BLaER1 (cell line): ENCODE data around the gene ATP2B3.

ENCODE experiments used
- H3K27ac ChIP-seq: shearing (Covaris generic); formaldehyde crosslinking; 2 replicates; pipeline ENCODE4 v1.8.1; 2022
- H3K27me3 ChIP-seq: shearing (Covaris generic); formaldehyde crosslinking; 2 replicates; pipeline ENCODE4 v1.8.1; 2022
- H3K36me3 ChIP-seq: shearing (Covaris generic); formaldehyde crosslinking; 2 replicates; pipeline ENCODE4 v1.8.1; 2022
- H3K4me1 ChIP-seq: shearing (Covaris generic); formaldehyde crosslinking; 2 replicates; pipeline ENCODE4 v1.8.1; 2022
- H3K4me2 ChIP-seq: shearing (Covaris generic); formaldehyde crosslinking; 2 replicates; pipeline ENCODE4 v1.8.1; 2022
- H3K4me3 ChIP-seq: shearing (Covaris generic); formaldehyde crosslinking; 2 replicates; pipeline ENCODE4 v1.8.1; 2022
- H3K9ac ChIP-seq: shearing (Covaris generic); formaldehyde crosslinking; 2 replicates; pipeline ENCODE4 v1.8.1; 2022
- H3K9me3 ChIP-seq: shearing (Covaris generic); formaldehyde crosslinking; 2 replicates; pipeline ENCODE4 v1.8.1; 2022
- H4K20me1 ChIP-seq: shearing (Covaris generic); formaldehyde crosslinking; 2 replicates; pipeline ENCODE4 v1.8.1; 2022
- Cebpa-rat ChIP-seq: shearing (Covaris generic); IDR thresholded peaks from 2 replicates; pipeline ENCODE4 v1.8.1; 2022

ATP2B3 gene

GRCh38 chrX:153593811-153594500, 76.5 kb downstream of the ATP2B3 start:
- peaks cover 69% of the 10 kb centered on the region for H3K27me3 ChIP-seq
- peaks cover 68% of the 10 kb centered on the region for H3K36me3 ChIP-seq
- H3K9me3 ChIP-seq = peaks cover 8% of the 10 kb centered on the region; the same call in 1 of the 2 replicates
- peaks cover 35% of the 10 kb centered on the region for H3K4me1 ChIP-seq
- no peak overlapping the region for H3K4me2 ChIP-seq
- H3K9ac ChIP-seq = no peak overlapping the region
- H3K27ac ChIP-seq = no peak overlapping the region
- no peak overlapping the region for H3K4me3 ChIP-seq
- peaks cover 94% of the 10 kb centered on the region for H4K20me1 ChIP-seq
- TF ChIP-seq Cebpa-rat = no peak

- Histone ChIP-seq H3K27me3 (peaks cover 64% of the 10 kb centered on the region), H3K4me2 (peak overlapping the region; percentile 73; the same call in 1 of the 2 replicates), H3K36me3 (peaks cover 55% of the 10 kb centered on the region), H3K9ac (no peak overlapping the region), H3K4me1 (peaks cover 42% of the 10 kb centered on the region), H4K20me1 (peaks cover 82% of the 10 kb centered on the region), H3K9me3 (peaks cover 8% of the 10 kb centered on the region; the same call in 1 of the 2 replicates), H3K27ac (no peak overlapping the region), H3K4me3 (no peak overlapping the region)
- TF ChIP-seq Cebpa-rat = no peak
Observed at GRCh38 chrX:153595387-153595786, 77.9 kb downstream of the ATP2B3 start.

- Histone ChIP-seq H3K36me3 (peaks cover 48% of the 10 kb centered on the region), H3K4me1 (peaks cover 49% of the 10 kb centered on the region), H4K20me1 (peaks cover 82% of the 10 kb centered on the region), H3K4me2 (peak overlapping the region; percentile 73), H3K9me3 (peaks cover 8% of the 10 kb centered on the region; the same call in 1 of the 2 replicates), H3K27ac (no peak overlapping the region), H3K9ac (no peak overlapping the region), H3K4me3 (no peak overlapping the region), H3K27me3 (peaks cover 62% of the 10 kb centered on the region)
- TF ChIP-seq Cebpa-rat = no peak
Observed at GRCh38 chrX:153595859-153596857, 78.7 kb downstream of the ATP2B3 start.

- H3K4me1 ChIP-seq = peaks cover 49% of the 10 kb centered on the region
- peaks cover 38% of the 10 kb centered on the region for H3K36me3 ChIP-seq
- peak overlapping the region; percentile 73 for H3K4me2 ChIP-seq
- H4K20me1 ChIP-seq = peaks cover 74% of the 10 kb centered on the region
- no peak for TF ChIP-seq Cebpa-rat
- no peak overlapping the region for H3K9ac ChIP-seq
- peaks cover 8% of the 10 kb centered on the region; the same call in 1 of the 2 replicates for H3K9me3 ChIP-seq
- H3K27me3 ChIP-seq = peaks cover 60% of the 10 kb centered on the region
- H3K4me3 ChIP-seq = no peak overlapping the region
- H3K27ac ChIP-seq = no peak overlapping the region
Observed at GRCh38 chrX:153596981-153597750, 79.7 kb downstream of the ATP2B3 start.

- peaks cover 8% of the 10 kb centered on the region; the same call in 1 of the 2 replicates for H3K9me3 ChIP-seq
- peak within 1 kb of the TSS; percentile 78 for H3K4me3 ChIP-seq
- H3K9ac ChIP-seq = peak within 1 kb of the TSS; percentile 80
- TF ChIP-seq Cebpa-rat = no peak
- peaks cover 61% of the 10 kb centered on the region for H3K27me3 ChIP-seq
- H3K36me3 ChIP-seq = peaks cover 23% of the 10 kb centered on the region
- peaks cover 49% of the 10 kb centered on the region for H3K4me1 ChIP-seq
- H4K20me1 ChIP-seq = peaks cover 59% of the 10 kb centered on the region
- peak within 1 kb of the TSS; percentile 81 for H3K4me2 ChIP-seq
- H3K27ac ChIP-seq = peak within 1 kb of the TSS; percentile 76
Observed at GRCh38 chrX:153598541-153599191, 81.2 kb downstream of the ATP2B3 start, which contains the start of gene CCNQ. CCNQ (minus strand) TSS chrX:153599139; CDS start chrX:153599073, 66 bp downstream.

DNA sequence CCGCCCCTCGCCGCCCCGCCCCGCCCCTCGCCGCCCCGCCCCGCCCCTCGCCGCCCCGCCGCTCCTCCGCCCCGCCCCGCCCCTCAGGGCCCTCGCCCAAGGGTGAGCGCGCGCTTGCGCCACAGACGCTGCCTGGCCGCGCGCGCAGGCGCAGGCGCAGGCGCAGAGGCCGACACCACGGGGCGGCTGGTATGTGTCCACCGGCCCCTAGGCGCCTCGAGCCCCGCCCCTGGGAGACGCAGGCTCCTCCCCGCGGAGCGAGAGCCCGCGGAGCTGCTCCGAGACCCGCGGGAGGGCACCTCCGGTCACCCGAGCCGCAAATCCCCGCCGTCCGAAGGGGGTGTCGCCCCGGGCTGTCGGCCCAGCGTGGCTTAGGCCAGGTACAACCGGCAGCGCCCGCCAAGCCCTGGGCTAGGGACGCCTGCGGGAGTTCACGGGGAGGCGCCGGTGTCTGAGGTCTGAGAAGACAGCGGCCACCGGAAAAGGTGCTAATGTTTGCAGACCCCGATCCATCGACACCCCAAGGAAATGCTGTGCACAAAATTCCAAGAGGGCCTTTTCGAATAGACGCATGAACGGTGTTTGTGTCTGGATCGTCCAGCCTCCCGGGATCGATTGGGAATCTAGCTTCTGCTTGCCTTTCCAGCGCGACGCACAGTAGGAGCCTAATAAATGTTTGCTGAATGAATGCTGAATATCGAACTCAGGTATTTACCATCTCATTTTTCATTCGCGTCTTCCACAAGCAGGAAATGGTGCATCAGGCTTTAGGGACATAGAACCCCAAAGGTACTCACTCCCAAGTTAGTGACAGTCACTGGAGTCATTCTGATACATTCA, 82.0 kb downstream of the ATP2B3 start:
- H3K4me2 ChIP-seq = peak overlapping the region; percentile 81
- peaks cover 49% of the 10 kb centered on the region for H3K4me1 ChIP-seq
- H3K36me3 ChIP-seq = peaks cover 15% of the 10 kb centered on the region
- peaks cover 52% of the 10 kb centered on the region for H4K20me1 ChIP-seq
- peak overlapping the region; percentile 78 for H3K9ac ChIP-seq
- peak overlapping the region; percentile 73 for H3K4me3 ChIP-seq
- H3K27ac ChIP-seq = peak overlapping the region; percentile 76
- TF ChIP-seq Cebpa-rat = no peak
- H3K9me3 ChIP-seq = peaks cover 8% of the 10 kb centered on the region; the same call in 1 of the 2 replicates
- peaks cover 61% of the 10 kb centered on the region for H3K27me3 ChIP-seq

GRCh38 chrX:153600032-153600373, 82.6 kb downstream of the ATP2B3 start:
- Histone ChIP-seq H3K36me3 (peaks cover 9% of the 10 kb centered on the region), H3K27me3 (peaks cover 61% of the 10 kb centered on the region), H3K4me1 (peaks cover 46% of the 10 kb centered on the region), H3K9me3 (peaks cover 8% of the 10 kb centered on the region; the same call in 1 of the 2 replicates), H3K9ac (peak overlapping the region; percentile 78), H3K27ac (no peak overlapping the region), H3K4me2 (peak overlapping the region; percentile 81), H4K20me1 (peaks cover 46% of the 10 kb centered on the region), H3K4me3 (peak overlapping the region; percentile 73)
- no peak for TF ChIP-seq Cebpa-rat

- peak overlapping the region; percentile 81 for H3K4me2 ChIP-seq
- H3K36me3 ChIP-seq = 0 out of 2 replicates have a peak, but pooled peaks cover under 1% of the 10 kb centered on the region
- H4K20me1 ChIP-seq = peaks cover 36% of the 10 kb centered on the region
- H3K4me3 ChIP-seq = no peak overlapping the region
- H3K4me1 ChIP-seq = peaks cover 37% of the 10 kb centered on the region
- no peak overlapping the region for H3K27ac ChIP-seq
- peaks cover 62% of the 10 kb centered on the region for H3K27me3 ChIP-seq
- peaks cover 8% of the 10 kb centered on the region; the same call in 1 of the 2 replicates for H3K9me3 ChIP-seq
- H3K9ac ChIP-seq = 0 out of 2 replicates have a peak overlapping the region, but pooled peaks have one; percentile 78
- no peak for TF ChIP-seq Cebpa-rat
Observed at GRCh38 chrX:153600921-153601320, 83.5 kb downstream of the ATP2B3 start.
